Activated CD8-positive, alpha-beta T cell treated with anti-CD3 and anti-CD28 coated beads for 36 hours (primary cell): ENCODE measurements around the gene C8G. TPM values are rescaled to one million over a fixed set of nuclear protein-coding genes. Genes with fewer than 3 reads are reported as not detected.

Experiments used
- ATAC-seq: fragments of 200-7000 bp; cut with Tn5 transposase; one replicate; pipeline ENCODE4 v1.10.0; 2021; ENCODE audit warnings: mild to moderate bottlenecking, moderate library complexity
- CTCF ChIA-PET: fragments of 350-600 bp; sonication (Branson Sonifier 250); formaldehyde crosslinking; loops from one replicate; lab custom pipeline; 2021; ENCODE audit warnings: antibody characterized with exemption; lab: Charles Lee
- POLR2A ChIA-PET: fragments of 350-600 bp; sonication (Branson Sonifier 250); formaldehyde crosslinking; loops from one replicate; lab custom pipeline; 2021; ENCODE audit warnings: antibody characterized with exemption; lab: Charles Lee
- DNase-seq: peaks from one replicate; pipeline ENCODE4 v3.0.0-alpha.2; 2020
- H3K27ac Mint-ChIP-seq: one replicate; pipeline ENCODE4 v1.8.0; 2021; ENCODE audit warnings: mild to moderate bottlenecking, mixed read lengths
- H3K27me3 Mint-ChIP-seq: one replicate; pipeline ENCODE4 v1.8.0; 2021; ENCODE audit warnings: mixed read lengths
- H3K36me3 Mint-ChIP-seq: one replicate; pipeline ENCODE4 v1.8.0; 2021; ENCODE audit warnings: low read depth, mixed read lengths
- H3K4me1 Mint-ChIP-seq: one replicate; pipeline ENCODE4 v1.8.0; 2021; ENCODE audit warnings: low read depth, mixed read lengths
- H3K4me3 Mint-ChIP-seq: one replicate; pipeline ENCODE4 v1.8.0; 2021; ENCODE audit warnings: mild to moderate bottlenecking, moderate library complexity, mixed read lengths
- H3K9me3 Mint-ChIP-seq: one replicate; pipeline ENCODE4 v1.8.0; 2021; ENCODE audit warnings: mixed read lengths
- intact Hi-C: fragments of 100-400 bp; cut with micrococcal nuclease; formaldehyde crosslinking; loops from one replicate; pipeline ENCODE4 v1.10.0; 2022
- total RNA-seq, 2 experiments: library from RNA; stranded (reverse); gene quantifications; one replicate each; pipeline ENCODE4 v1.2.3, GENCODE V29; 2021
- TF ChIP-seq, protein P1 (sequence below): fragments of 200-600 bp; IDR thresholded peaks from one replicate; pipeline ENCODE4 v1.8.0; 2022; ENCODE audit warnings: antibody characterized with exemption, mild to moderate bottlenecking

C8G gene
- total RNA-seq, 2 experiments from 2014 or later = 0.83 TPM; not detected in 1

DNA sequence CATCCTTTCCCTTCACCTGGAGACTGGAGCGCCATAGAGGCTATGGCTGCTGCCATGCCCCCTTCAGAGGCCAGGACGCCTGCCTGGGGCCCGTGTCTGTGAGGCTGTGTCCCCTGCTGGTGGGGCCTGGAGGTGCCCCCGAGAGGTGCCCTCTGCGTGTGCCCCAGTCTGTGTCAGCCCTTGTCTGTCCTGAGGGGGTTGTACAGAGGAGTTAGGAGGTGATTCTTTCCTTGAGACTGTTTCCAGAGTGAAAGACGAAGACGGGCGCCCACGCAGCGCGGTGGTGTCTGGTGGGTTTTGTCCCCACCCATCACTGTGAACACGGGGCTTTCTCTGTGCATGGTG lies 34.2 kb upstream of the C8G start:
- DNase-seq (no peak), ATAC-seq (peak; percentile 65)
- Mint-ChIP-seq H3K9me3 (no peaks in the 10 kb centered on the region), H3K36me3 (peaks cover 35% of the 10 kb centered on the region), H3K27me3 (no peaks in the 10 kb centered on the region), H3K4me1 (no peaks in the 10 kb centered on the region), H3K4me3 (no peak overlapping the region), H3K27ac (no peak overlapping the region)
- TF ChIP-seq, protein P1, sequence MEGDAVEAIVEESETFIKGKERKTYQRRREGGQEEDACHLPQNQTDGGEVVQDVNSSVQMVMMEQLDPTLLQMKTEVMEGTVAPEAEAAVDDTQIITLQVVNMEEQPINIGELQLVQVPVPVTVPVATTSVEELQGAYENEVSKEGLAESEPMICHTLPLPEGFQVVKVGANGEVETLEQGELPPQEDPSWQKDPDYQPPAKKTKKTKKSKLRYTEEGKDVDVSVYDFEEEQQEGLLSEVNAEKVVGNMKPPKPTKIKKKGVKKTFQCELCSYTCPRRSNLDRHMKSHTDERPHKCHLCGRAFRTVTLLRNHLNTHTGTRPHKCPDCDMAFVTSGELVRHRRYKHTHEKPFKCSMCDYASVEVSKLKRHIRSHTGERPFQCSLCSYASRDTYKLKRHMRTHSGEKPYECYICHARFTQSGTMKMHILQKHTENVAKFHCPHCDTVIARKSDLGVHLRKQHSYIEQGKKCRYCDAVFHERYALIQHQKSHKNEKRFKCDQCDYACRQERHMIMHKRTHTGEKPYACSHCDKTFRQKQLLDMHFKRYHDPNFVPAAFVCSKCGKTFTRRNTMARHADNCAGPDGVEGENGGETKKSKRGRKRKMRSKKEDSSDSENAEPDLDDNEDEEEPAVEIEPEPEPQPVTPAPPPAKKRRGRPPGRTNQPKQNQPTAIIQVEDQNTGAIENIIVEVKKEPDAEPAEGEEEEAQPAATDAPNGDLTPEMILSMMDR = peak; percentile 22
- POLR2A ChIA-PET = interaction anchor here (1.2 kb wide), 1 partner anchor 8 kb away, joined by 4 read pairs; no protein-coding TSS in a partner anchor
- CTCF ChIA-PET = interaction anchor here (1.3 kb wide), 1 partner anchor 33 kb away, joined by 3 read pairs; the partner anchor contains the start of gene FBXW5
- intact Hi-C loops = no loop called here

DNA sequence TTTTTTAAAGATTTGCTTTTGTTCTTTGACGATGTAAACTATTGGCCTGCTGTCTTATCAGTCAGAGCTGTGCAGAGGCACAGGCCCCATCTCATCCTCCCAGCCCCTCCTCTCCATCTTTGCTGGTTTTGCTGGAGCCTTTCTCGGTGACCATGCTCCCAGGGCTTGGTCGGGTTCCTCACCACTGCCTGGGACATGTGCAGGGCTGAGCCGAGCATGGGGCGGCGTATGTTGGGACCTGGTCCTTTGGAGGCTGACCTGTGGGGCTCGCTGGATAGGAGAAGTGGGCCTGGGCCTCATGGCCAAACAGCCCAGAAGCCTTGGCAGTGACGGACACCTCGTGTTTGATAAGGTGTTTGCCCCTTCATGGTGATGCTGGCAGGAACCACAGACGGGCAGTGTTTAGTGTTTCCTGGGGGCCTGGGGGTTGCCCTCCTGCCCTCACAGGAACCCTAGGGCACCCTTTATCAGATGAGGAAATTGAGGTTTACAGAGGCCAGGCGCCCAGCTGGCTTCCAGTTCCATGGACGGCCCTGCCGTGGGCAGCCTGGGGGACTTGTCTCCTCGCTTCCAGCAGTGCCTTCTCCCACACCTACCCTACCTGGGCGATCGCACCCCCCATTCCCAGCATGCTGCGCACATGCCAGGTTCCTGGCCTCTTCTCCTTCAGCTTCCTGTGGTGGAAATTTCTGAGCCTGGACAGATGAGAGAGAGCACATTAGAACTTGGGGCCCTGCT lies 31.2 kb upstream of the C8G start:
- Mint-ChIP-seq H3K4me3 (no peak overlapping the region), H3K27me3 (no peaks in the 10 kb centered on the region), H3K27ac (no peak overlapping the region), H3K36me3 (peaks cover 32% of the 10 kb centered on the region), H3K4me1 (no peaks in the 10 kb centered on the region), H3K9me3 (no peaks in the 10 kb centered on the region)
- ATAC-seq (no peak), DNase-seq (no peak)
- TF ChIP-seq, protein P1 = no peak
- intact Hi-C loops = no loop called here
- ChIA-PET POLR2A (no interaction called here), CTCF (no interaction called here)

DNA sequence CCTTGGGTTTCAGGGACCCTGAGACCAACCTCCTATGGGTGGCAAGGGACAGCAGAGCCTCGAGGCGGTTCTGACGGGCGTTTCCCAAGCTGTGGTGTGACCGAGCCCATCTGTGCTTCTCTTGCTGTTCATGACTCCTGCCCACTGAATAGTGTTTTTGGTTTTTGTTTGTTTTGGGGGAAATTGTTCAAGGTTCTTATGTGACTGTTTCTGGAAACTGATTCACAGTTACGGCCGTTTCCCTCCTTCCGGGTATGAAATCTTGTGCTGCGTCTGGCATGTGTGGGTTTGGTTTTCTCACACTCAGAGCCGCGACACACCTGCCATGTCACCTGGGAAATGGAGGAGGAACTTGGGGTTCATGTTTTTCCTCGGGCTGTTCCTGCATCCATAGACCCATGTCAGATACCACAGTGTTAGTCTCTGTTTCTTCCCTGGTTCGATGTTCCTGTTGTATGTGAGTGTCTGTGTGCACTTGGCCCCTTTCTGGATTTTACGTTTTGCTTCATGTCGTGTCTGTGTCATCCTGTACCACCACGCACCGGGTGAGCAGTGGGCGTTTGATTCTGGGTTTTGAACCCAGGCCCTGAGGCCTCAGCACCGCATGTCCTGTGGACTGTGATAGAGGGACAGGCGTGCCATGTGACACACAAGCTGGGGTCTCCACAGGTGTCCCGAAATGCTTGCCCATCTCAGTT lies 29.3 kb upstream of the C8G start:
- ATAC-seq (no peak), DNase-seq (no peak)
- no peaks in the 10 kb centered on the region for H3K27me3 Mint-ChIP-seq
- no peak overlapping the region for H3K27ac Mint-ChIP-seq
- CTCF ChIA-PET = no interaction called here
- intact Hi-C loops = no loop called here
- H3K36me3 Mint-ChIP-seq = peaks cover 35% of the 10 kb centered on the region
- POLR2A ChIA-PET = no interaction called here
- H3K9me3 Mint-ChIP-seq = no peaks in the 10 kb centered on the region
- H3K4me3 Mint-ChIP-seq = no peak overlapping the region
- TF ChIP-seq, protein P1 = no peak
- H3K4me1 Mint-ChIP-seq = no peaks in the 10 kb centered on the region

DNA sequence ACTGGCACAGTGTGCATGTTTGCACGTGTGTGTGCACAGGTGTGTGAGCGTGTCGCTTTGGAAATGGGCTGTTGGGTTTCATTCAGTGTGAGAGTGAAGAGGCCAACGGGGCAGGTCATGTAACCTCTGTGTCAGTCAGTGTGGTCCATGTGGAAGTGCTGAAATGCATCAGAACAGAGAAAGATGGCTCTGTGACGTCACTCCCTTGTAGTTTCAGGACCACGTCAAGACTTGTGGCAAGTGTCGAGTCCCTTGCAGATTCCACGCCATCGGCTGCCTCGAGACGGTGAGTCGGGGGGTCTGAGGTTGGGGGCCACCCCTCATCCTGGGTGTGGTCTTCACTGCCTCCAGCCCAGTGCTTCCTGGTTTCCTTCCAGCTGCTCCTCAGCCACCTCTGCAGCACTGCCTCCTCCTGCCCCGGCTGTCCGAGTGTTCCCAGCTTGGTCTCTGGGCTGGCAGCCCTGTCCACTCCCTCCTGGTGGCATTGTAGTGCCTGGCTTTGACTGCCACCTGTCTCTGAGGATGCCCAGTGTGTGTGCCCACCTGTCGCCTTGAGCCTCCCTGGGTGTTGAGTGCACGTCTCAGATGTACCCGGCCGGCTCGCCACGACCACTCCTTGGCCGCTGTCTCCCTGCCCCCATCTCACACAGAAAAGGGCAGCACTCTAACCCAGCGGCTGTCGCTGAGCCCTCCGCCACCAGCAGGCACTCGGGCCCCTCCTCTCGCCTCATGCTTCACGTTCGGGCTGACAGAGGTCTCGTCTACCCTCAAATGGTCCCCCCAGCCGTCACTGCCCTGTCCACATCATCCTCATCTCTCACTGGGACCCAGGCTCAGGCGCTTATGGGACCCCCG lies 28.5 kb upstream of the C8G start:
- no peaks in the 10 kb centered on the region for H3K9me3 Mint-ChIP-seq
- TF ChIP-seq, protein P1 = no peak
- DNase-seq (no peak), ATAC-seq (no peak)
- CTCF ChIA-PET = no interaction called here
- POLR2A ChIA-PET = no interaction called here
- peaks cover 33% of the 10 kb centered on the region for H3K36me3 Mint-ChIP-seq
- no peaks in the 10 kb centered on the region for H3K4me1 Mint-ChIP-seq
- intact Hi-C loops = no loop called here
- H3K4me3 Mint-ChIP-seq = no peak overlapping the region
- H3K27ac Mint-ChIP-seq = no peak overlapping the region
- no peaks in the 10 kb centered on the region for H3K27me3 Mint-ChIP-seq
